ENCODE results near the gene BTBD19. TPM values are rescaled to one million over a fixed set of nuclear protein-coding genes. Genes with fewer than 3 reads are reported as not detected.
"Not testable (repeated sequence)": the region's sequence is repeated elsewhere in the genome, so short reads cannot be mapped to it uniquely, and the experiment has no call there.

Gene BTBD19
- total RNA-seq, 2 experiments from 2014 or later = 6.0 to 7.7 TPM

- ChIA-PET CTCF (interaction anchor here (0.6 to 1.3 kb wide), 3 partner anchors 11 to 16 kb away, joined by 3 to 4 read pairs (median 4); no protein-coding TSS in a partner anchor), POLR2A (interaction anchor here (3.3 to 4.4 kb wide), 2 partner anchors 12 to 85 kb away, joined by 31 to 40 read pairs; no protein-coding TSS in a partner anchor)
- H3K27me3 Mint-ChIP-seq = no peaks in the 10 kb centered on the region
- peak within 1 kb of the TSS; percentile 71 for H3K4me3 Mint-ChIP-seq
- peaks cover 87% of the 10 kb centered on the region for H3K4me1 Mint-ChIP-seq
- DNase-seq = no peak
- H3K9me3 Mint-ChIP-seq = no peaks in the 10 kb centered on the region
- peak within 1 kb of the TSS; percentile 100 for H3K27ac Mint-ChIP-seq
- peaks cover 72% of the 10 kb centered on the region for H3K36me3 Mint-ChIP-seq (ENCODE audit: low read depth)
These were observed 1.5 kb upstream of the BTBD19 start, which contains the start of gene DYNLT4 for GRCh38 chr1:44806704-44807363. Gene DYNLT4, minus strand, starts transcription at chr1:44807351. Its CDS starts 683 bp downstream, at chr1:44806668.

DNA sequence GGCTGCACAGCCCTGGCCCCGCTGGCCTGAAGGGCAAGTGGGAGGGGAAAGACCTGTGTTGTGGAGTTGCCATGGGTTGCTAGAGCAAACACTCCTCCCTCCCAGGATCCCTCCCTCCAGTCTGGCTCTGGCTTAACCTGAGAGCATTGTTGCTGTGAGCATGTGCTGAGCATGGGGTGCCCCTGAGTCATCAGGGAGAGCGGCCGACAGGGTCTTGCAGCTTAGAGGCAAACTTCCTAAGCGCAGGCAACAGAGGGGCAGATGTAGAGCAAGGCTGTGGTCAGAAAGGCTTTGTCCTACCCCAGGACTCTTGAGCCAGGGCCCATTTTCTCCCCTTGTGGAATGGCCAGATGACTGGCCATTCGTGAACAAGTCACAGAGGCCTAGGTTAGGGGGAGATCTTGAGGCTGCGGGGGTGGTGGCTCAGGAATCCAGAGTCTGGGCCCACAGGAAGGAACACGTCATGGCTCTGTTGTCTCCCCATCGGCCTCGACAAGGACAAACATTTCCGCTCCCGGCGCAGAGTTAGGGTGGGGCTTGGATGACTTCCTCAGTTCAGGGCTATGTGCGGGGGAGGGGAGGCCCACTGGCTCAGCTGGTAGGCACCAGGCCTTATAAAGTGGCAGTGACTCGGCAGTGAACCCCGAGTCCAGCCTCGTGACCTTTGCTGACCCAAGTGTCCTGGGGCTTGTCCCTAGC, 810 bp upstream of the BTBD19 start:
- H3K27ac Mint-ChIP-seq = peak overlapping the region; percentile 100
- DNase-seq = peak; percentile 95
- CTCF ChIA-PET = interaction anchor here (0.6 to 2.7 kb wide), 9 partner anchors 8 to 244 kb away, joined by 3 to 33 read pairs (median 5); partner anchors contain the start of genes BEST4 and PLK3
- H3K9me3 Mint-ChIP-seq = no peaks in the 10 kb centered on the region
- peaks cover 86% of the 10 kb centered on the region for H3K4me1 Mint-ChIP-seq
- H3K27me3 Mint-ChIP-seq = no peaks in the 10 kb centered on the region
- peak overlapping the region; percentile 71 for H3K4me3 Mint-ChIP-seq
- POLR2A ChIA-PET = interaction anchor here (3.3 to 4.4 kb wide), 2 partner anchors 12 to 85 kb away, joined by 31 to 40 read pairs; no protein-coding TSS in a partner anchor
- peaks cover 68% of the 10 kb centered on the region for H3K36me3 Mint-ChIP-seq (ENCODE audit: low read depth)

DNA sequence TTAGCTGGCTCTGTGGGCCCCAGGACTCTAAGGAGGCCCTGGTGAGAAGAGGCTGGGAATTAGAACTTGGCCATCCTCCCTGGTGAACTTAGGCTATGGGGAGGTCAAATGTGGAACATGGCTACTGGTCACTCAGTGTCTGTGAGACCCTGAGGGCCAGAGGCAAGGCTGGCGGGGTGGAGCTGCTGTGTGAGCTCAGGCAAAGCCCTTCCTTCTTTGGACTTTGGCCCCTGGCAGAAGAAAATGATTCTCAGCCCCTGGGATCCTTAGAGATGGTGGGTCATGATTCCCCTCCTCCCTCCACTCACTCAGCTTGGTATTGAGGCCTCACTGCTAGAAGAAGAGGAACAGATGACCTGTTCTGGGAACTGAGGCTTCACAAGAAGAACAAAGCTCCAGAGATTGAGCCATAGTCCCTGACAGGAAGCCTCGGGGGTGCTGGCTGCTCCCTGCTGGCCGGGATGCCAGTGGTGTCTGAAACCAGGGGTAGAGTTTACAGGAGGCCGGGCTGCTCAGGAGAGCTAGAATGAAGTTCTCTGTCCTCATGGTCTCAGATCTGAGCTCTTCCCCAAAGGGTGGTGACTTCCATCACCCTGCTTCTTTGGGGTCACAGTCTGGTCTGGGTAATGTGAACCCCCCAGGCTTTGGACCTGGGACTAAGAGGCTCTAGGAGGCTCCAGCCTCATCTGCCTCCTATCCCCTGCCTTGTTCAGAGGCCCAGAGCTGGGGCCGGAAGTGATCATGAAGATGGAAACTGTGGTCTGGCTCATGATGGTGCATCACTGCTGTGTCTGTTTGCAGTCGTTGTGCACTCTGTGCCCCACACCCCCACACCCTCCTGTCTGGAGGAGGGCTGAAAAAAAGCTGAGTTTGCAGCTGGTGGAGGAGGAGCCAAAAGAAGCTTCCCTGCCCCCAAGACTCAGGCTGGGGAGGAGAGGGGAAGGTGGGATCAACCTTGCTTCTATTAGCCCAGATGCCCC, 905 bp downstream of the BTBD19 start:
- ChIA-PET CTCF (interaction anchor here (0.8 to 2.7 kb wide), 13 partner anchors 9 to 494 kb away, joined by 3 to 33 read pairs (median 6); partner anchors contain the start of genes BEST4, PLK3 and RNU5D-1), POLR2A (interaction anchor here (1.1 to 4.4 kb wide), 5 partner anchors 9 to 112 kb away, joined by 3 to 40 read pairs (median 22); partner anchors contain the start of gene PLK3)
- peaks cover 79% of the 10 kb centered on the region for H3K4me1 Mint-ChIP-seq
- peak overlapping the region; percentile 71 for H3K4me3 Mint-ChIP-seq
- H3K27ac Mint-ChIP-seq = peak overlapping the region; percentile 100
- DNase-seq = peak; percentile 94
- H3K36me3 Mint-ChIP-seq (ENCODE audit: low read depth) = peaks cover 55% of the 10 kb centered on the region
- H3K9me3 Mint-ChIP-seq = no peaks in the 10 kb centered on the region
- no peaks in the 10 kb centered on the region for H3K27me3 Mint-ChIP-seq

GRCh38 chr1:44810101-44810761, 1.9 kb downstream of the BTBD19 start:
- H3K27ac Mint-ChIP-seq = peak overlapping the region; percentile 100
- no peak for DNase-seq
- POLR2A ChIA-PET = interaction anchor here (0.7 to 4.4 kb wide), 6 partner anchors 9 to 113 kb away, joined by 3 to 40 read pairs (median 15); partner anchors contain the start of gene PLK3
- no peaks in the 10 kb centered on the region for H3K27me3 Mint-ChIP-seq
- CTCF ChIA-PET = interaction anchor here (0.6 to 2.7 kb wide), 9 partner anchors 8 to 83 kb away, joined by 3 to 33 read pairs (median 6); partner anchors contain the start of genes PLK3 and RNU5D-1
- peaks cover 51% of the 10 kb centered on the region for H3K36me3 Mint-ChIP-seq (ENCODE audit: low read depth)
- peak overlapping the region; percentile 71 for H3K4me3 Mint-ChIP-seq
- no peaks in the 10 kb centered on the region for H3K9me3 Mint-ChIP-seq
- H3K4me1 Mint-ChIP-seq = peaks cover 82% of the 10 kb centered on the region

DNA sequence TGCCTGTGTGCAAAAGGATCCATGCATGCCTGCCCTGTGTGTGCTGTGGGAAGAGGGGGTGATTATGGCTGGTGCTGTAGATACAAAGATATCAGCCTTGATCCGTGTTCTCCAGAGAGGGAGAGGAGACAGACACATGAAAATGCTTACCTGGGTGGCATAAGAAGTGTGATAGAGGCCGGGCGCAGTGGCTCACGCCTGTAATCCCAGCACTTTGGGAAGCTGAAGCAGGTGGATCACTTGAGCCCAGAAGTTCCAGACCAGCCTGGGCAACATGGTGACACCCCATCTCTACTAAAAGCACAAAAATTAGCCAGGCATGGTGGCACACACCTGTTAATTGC, 2.4 kb downstream of the BTBD19 start:
- ChIA-PET CTCF (interaction anchor here (0.6 to 1.4 kb wide), 3 partner anchors 11 to 83 kb away, joined by 3 to 4 read pairs (median 3); partner anchors contain the start of gene PLK3), POLR2A (interaction anchor here (0.7 to 4.4 kb wide), 2 partner anchors 9 to 89 kb away, joined by 7 to 31 read pairs; no protein-coding TSS in a partner anchor)
- not testable (repeated sequence) for DNase-seq, H3K9me3 Mint-ChIP-seq, H3K4me3 Mint-ChIP-seq, H3K27me3 Mint-ChIP-seq
- peaks cover 79% of the 10 kb centered on the region for H3K4me1 Mint-ChIP-seq
- peak overlapping the region; percentile 100 for H3K27ac Mint-ChIP-seq
- peaks cover 50% of the 10 kb centered on the region for H3K36me3 Mint-ChIP-seq (ENCODE audit: low read depth)

- H3K36me3 Mint-ChIP-seq (ENCODE audit: low read depth) = peaks cover 50% of the 10 kb centered on the region
- H3K27ac Mint-ChIP-seq = peak overlapping the region; percentile 100
- no peak for DNase-seq
- no peak overlapping the region for H3K4me3 Mint-ChIP-seq
- H3K9me3 Mint-ChIP-seq = no peaks in the 10 kb centered on the region
- H3K27me3 Mint-ChIP-seq = no peaks in the 10 kb centered on the region
- ChIA-PET CTCF (interaction anchor here (0.6 to 1.4 kb wide), 4 partner anchors 9 to 84 kb away, joined by 3 to 4 read pairs (median 3); partner anchors contain the start of gene PLK3), POLR2A (interaction anchor here (0.7 to 4.4 kb wide), 2 partner anchors 8 to 89 kb away, joined by 7 to 31 read pairs; no protein-coding TSS in a partner anchor)
- H3K4me1 Mint-ChIP-seq = peaks cover 78% of the 10 kb centered on the region
These were observed 2.9 kb downstream of the BTBD19 start for GRCh38 chr1:44811234-44811633.

GRCh38 chr1:44812822-44813543, 4.7 kb downstream of the BTBD19 start:
- H3K9me3 Mint-ChIP-seq = no peaks in the 10 kb centered on the region
- H3K4me3 Mint-ChIP-seq = peak overlapping the region; percentile 85
- ChIA-PET CTCF (interaction anchor here (0.7 to 2.2 kb wide), 7 partner anchors 12 to 709 kb away, joined by 3 to 16 read pairs (median 5); partner anchors contain the start of genes PLK3, PRDX1 and RNU5D-1), POLR2A (interaction anchor here (0.6 kb wide), 1 partner anchor 34 kb away, joined by 3 read pairs; no protein-coding TSS in a partner anchor)
- H3K36me3 Mint-ChIP-seq (ENCODE audit: low read depth) = peaks cover 36% of the 10 kb centered on the region
- H3K27me3 Mint-ChIP-seq = no peaks in the 10 kb centered on the region
- peak overlapping the region; percentile 76 for H3K27ac Mint-ChIP-seq
- no peak for DNase-seq
- peaks cover 71% of the 10 kb centered on the region for H3K4me1 Mint-ChIP-seq

DNA sequence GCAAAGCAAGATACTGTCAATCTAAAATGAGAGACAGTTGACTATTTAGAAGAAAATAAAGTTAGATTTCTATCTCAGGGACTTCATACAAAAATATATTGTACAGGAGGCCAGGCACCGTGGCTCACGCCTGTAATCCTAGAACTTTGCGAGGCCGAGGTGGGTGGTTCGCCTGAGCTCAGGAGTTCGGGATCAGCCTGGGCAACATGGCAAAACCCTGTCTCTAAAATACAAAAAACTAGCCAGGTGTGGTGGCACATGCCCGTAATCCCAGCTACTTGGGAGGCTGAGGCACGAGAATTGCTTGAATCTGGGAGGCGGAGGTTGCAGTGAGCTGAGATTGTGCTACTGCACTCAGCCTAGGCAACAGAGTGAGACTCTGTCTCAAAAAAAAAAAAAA, 7.6 kb downstream of the BTBD19 start:
- POLR2A ChIA-PET, H3K4me3 Mint-ChIP-seq, H3K27ac Mint-ChIP-seq, H3K9me3 Mint-ChIP-seq, DNase-seq, H3K27me3 Mint-ChIP-seq: not testable (repeated sequence)
- CTCF ChIA-PET = interaction anchor here (0.7 to 1.1 kb wide), 3 partner anchors 16 to 242 kb away, joined by 3 read pairs; partner anchors contain the start of gene PLK3
- peaks cover 20% of the 10 kb centered on the region for H3K36me3 Mint-ChIP-seq (ENCODE audit: low read depth)
- peaks cover 66% of the 10 kb centered on the region for H3K4me1 Mint-ChIP-seq

DNA sequence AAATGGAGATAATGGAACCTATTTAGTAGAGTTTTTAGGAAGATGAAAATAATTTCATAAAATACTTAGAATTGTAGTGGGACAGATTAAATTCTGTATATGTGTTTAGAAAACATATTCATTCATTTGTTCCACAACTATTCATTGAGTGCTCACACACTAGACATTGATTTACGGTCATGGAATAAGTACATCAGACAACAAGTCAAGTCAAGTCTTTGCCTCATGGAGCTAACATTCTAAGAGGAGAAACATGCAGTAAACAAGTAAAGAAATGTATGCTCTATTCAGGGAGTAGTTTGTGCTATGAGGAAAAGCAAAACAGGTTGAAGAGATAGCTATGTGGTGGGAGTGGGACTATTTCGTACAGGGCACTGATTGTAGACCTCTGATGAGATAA, 9.0 kb downstream of the BTBD19 start:
- Mint-ChIP-seq H3K4me1 (peaks cover 59% of the 10 kb centered on the region), H3K27me3 (no peaks in the 10 kb centered on the region), H3K27ac (peak overlapping the region; percentile 36), H3K9me3 (no peaks in the 10 kb centered on the region), H3K4me3 (no peak overlapping the region), H3K36me3 (ENCODE audit: low read depth) (peaks cover 13% of the 10 kb centered on the region)
- no peak for DNase-seq
- ChIA-PET POLR2A (interaction anchor here (1.0 kb wide), 1 partner anchor 96 kb away, joined by 6 read pairs; no protein-coding TSS in a partner anchor), CTCF (interaction anchor here (0.6 to 6.3 kb wide), 6 partner anchors 9 to 118 kb away, joined by 3 to 24 read pairs (median 14); partner anchors contain the start of genes BTBD19 and PLK3)

DNA sequence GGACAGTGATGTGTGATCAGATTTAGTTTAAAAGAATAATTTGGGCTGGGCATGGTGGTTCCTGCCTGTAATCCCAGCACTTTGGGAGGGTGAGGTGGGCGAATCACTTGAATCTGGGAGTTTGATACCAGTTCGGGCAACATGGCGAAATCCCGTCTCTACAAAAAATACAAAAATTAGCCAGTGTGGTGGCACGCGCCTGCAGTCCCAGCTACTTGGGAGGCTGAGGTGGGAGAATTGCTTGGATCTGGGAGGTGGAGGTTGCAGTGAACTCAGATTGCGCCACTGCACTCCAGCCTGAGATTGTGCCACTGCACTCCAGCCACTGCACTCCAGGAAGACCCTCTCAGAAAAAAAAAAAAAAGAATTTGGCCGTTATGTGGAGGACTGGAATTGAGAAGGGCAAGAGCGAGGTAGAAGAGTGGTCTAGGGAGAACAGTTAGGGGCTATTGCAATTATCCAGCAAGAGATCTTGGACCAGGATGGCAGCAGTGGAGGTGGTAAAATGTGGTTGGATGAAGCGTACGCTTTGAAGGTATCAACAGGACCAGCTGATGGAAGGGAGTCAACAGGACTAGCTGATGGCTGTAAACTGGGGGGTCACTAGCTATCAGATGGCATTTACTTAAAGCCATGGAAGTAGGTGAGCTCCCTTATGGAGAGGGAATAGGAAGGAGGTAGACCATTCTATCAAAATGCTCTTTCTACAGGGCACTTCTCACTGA, 9.6 kb downstream of the BTBD19 start:
- no peak for DNase-seq
- peaks cover 13% of the 10 kb centered on the region for H3K36me3 Mint-ChIP-seq (ENCODE audit: low read depth)
- H3K9me3 Mint-ChIP-seq = no peaks in the 10 kb centered on the region
- ChIA-PET CTCF (interaction anchor here (0.9 to 6.3 kb wide), 6 partner anchors 9 to 96 kb away, joined by 3 to 24 read pairs (median 14); partner anchors contain the start of genes BTBD19, DYNLT4 and PLK3), POLR2A (interaction anchor here (1.0 to 1.6 kb wide), 2 partner anchors 9 to 96 kb away, joined by 6 to 40 read pairs; partner anchors contain the start of genes BTBD19 and DYNLT4)
- peak overlapping the region; percentile 100 for H3K27ac Mint-ChIP-seq
- H3K4me3 Mint-ChIP-seq = peak overlapping the region; percentile 87
- peaks cover 59% of the 10 kb centered on the region for H3K4me1 Mint-ChIP-seq
- no peaks in the 10 kb centered on the region for H3K27me3 Mint-ChIP-seq

All from activated CD4-positive, alpha-beta T cell treated with anti-CD3 and anti-CD28 coated beads, Interleukin-2, amount 10 ng/mL, durations not matched to agents 7 days and 5 days (primary cell).